Renal cortex interstitium (tissue), 11 donors: ENCODE measurements around the gene LUZP1. TPM values are rescaled to one million over a fixed set of nuclear protein-coding genes. Genes with fewer than 3 reads are reported as not detected.

Experiments used
- DNase-seq, 11 donors: peaks; one replicate each; pipeline ENCODE4 v3.0.0-alpha.2; 2013; ENCODE audit warnings: low read depth in 9 of 11, low spot score in 4 of 11; ENCODE audit errors: extremely low read depth in 1 of 11
- polyA plus RNA-seq, 3 donors: library from polyadenylated mRNA; unstranded; fragments of 120-200 nt; gene quantifications; one replicate each; pipeline ENCODE4 v1.2.1, GENCODE V29; 2013; ENCODE audit not compliant: insufficient read length in 3 of 3

Gene LUZP1
- polyA plus RNA-seq, 3 donors: 30.7 to 34.8 (median 33.5) TPM

- DNase-seq: no peak
Measured at GRCh38 chr1:23069675-23070074, 99.0 kb downstream of the LUZP1 start.

DNA sequence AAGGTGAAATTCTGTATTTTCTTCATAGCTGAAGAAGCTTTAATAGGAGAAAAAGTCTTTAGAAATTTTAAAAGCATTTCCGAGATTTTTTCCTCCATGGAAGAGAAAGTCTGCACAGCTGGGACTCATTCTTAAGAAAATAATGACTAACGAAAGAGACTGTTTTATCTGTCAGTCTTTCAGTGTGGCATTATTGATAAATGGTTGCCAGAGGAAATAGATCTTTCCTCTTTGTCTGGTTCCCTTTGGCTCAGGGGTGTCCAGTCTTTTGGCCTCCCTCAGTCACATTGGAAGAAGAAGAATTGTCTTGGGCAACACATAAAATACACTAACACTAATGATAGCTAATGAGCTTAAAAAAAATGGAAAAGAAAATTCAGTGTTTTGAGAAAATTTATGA is 99.5 kb downstream of the LUZP1 start:
- DNase-seq: no peak

DNA sequence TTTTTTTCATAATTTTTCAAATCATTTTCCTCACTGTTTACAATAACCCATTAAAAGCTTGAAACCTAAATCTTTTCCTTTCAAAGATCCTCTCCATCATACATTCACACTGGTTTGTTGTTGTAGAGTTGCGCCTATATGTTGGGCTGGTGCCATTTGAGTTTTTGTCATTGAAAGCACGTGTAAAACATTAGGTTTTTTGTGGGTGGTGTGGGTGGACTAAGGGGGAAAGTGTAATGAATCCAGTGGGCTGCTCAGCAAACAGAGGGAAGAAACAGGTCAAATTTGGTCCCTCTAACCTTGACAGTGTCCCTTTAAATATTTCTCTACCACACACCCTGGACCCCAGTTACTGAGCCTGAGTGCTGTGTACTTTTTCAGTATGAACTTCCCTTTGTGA is 102.6 kb downstream of the LUZP1 start:
- DNase-seq: no peak

DNA sequence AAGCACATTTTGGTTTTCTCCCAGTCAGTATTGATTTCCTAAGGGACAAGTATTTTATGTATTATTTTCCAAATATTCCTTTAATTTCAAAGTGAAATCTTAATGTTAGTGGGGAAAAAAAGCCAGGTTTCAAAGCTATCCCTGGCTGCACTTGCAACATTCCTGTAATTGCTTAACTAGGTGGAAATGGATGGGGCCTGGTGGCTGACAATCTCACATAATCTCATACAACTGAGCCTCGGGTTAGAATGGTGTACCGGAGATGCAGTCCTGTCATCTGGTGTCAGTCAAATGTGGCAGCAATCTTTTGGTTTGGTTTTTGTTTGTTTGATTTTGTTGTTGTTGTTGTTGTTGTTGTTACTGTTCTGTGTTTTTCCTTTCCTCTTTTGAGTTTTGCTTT is 103.3 kb downstream of the LUZP1 start:
- DNase-seq: no peak

DNA sequence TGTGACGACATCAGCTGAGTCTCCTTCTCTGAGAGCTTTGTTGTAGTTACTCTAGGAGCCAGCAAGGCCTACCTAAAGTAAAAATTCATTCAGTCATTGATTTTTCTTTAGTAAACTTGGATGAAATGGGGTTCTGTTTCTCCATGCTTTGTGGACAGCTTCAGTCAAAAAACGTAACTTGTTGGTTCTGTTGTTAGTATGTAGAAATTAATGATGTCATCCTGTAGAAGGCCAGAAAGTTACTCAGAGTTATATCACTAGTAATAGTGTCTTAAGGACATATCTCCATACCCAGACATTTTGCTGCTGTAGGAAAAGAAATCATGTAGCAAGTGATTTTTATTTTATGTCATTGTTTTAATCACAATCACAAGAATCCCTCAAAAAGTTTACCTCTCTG is 106.4 kb downstream of the LUZP1 start:
- no peak for DNase-seq

GRCh38 chr1:23057301-23057700 is 111.4 kb downstream of the LUZP1 start:
- DNase-seq: no peak

- DNase-seq: no peak
Measured at GRCh38 chr1:23051290-23051909, 117.3 kb downstream of the LUZP1 start.

GRCh38 chr1:23050201-23050600 is 118.5 kb downstream of the LUZP1 start:
- no peak for DNase-seq

- DNase-seq: no peak
Measured at GRCh38 chr1:23044035-23044434, 124.6 kb downstream of the LUZP1 start.

DNA sequence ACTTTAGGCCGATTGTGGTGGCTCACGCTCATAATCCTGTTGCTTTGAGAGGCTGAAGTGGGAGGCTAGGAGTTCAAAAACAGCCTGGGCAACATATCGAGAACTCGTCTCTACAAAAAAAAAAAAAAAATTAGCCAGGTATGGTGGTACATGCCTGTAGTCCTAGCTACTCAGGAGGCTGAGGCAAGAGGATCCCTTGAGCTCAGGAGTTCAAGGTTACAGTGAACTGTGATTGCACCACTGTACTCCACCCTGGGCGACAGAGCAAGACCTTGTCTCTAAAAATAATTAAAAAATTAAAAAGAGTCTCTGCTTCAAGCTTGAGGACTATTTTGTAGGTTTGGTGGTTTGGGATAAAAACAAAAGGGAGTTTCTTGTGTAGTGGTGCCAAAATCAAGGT is 128.1 kb downstream of the LUZP1 start:
- DNase-seq: no peak

DNA sequence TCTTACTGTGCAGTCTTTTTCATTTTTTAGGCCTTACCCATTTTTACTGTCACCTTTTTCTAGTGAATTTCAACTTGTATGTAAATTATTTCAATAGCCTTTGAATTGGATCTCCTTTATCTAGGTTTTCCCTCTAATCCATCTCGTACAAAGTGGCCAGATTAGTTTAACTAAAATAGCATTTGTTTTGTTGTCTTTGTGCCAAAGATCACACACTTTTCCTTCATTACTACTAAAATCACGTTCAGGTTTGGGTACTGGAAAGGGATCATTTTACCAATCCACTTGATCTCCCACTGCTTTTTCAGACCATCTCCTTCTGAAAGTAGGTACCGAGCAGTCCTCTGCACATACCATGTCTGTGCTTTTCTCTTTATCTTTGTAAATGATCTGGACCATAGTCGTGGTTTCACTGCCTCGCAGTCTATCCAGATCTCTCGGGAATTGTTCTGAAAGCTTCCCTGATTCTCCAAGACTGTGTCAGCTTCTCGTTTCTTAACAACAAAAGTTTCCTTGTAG is 129.3 kb downstream of the LUZP1 start:
- no peak for DNase-seq

- no peak for DNase-seq
Measured at GRCh38 chr1:23037081-23037740, 131.4 kb downstream of the LUZP1 start.

GRCh38 chr1:23035823-23036452 is 132.7 kb downstream of the LUZP1 start:
- no peak for DNase-seq

Other genes with a start within 250 kb of the LUZP1 start
- gene LACTBL1, start 196.0 kb downstream of the LUZP1 start, polyA plus RNA-seq: under 1 TPM in 1 of 3 donors, not detected in 2; 0.17 TPM
- gene TEX46, start 153.0 kb downstream of the LUZP1 start, polyA plus RNA-seq: under 1 TPM in 1 of 3 donors, not detected in 2; 0.41 TPM
- gene KDM1A, start 149.4 kb downstream of the LUZP1 start, polyA plus RNA-seq: 100 to 1,000 TPM; 131 to 139 (median 138) TPM
- gene HTR1D, start 48.6 kb upstream of the LUZP1 start, polyA plus RNA-seq: under 1 TPM; 0.27 to 0.33 (median 0.29) TPM
- gene HNRNPR, start 175.4 kb upstream of the LUZP1 start, polyA plus RNA-seq: 100 to 1,000 TPM; 232 to 297 (median 260) TPM
- gene ZNF436, start 201.0 kb upstream of the LUZP1 start, polyA plus RNA-seq: 10 to 100 TPM; 33.2 to 41.3 (median 35.8) TPM